Peyer's patch (tissue), 4 donors: ENCODE measurements around the gene TNFRSF4. TPM values are rescaled to one million over a fixed set of nuclear protein-coding genes. Genes with fewer than 3 reads are reported as not detected.

Source experiments
- DNase-seq, 3 donors: peaks; one replicate each; pipeline ENCODE4 v3.0.0-alpha.2; 2017 to 2019
- H3K27ac ChIP-seq, 4 donors: fragments of 200-600 bp; sonication (generic); one replicate each; pipeline ENCODE4 v1.5.1; 2016 to 2019
- H3K27me3 ChIP-seq, 2 donors: fragments of 200-600 bp; sonication (generic); one replicate each; pipeline ENCODE4 v1.5.1; 2019
- H3K36me3 ChIP-seq, 3 donors: fragments of 200-600 bp; sonication (generic); one replicate each; pipeline ENCODE4 v1.5.1; 2016 to 2019
- H3K4me1 ChIP-seq, 4 donors: fragments of 200-600 bp; sonication (generic); one replicate each; pipeline ENCODE4 v1.5.1; 2016 to 2019
- H3K4me3 ChIP-seq, 4 donors: fragments of 200-600 bp; sonication (generic); 1 replicate in 3 of 4; 2 replicates in 1 of 4; pipeline ENCODE4 v1.5.1; 2016 to 2019; ENCODE audit warnings: mild to moderate bottlenecking in 1 of 4
- H3K9me3 ChIP-seq, 4 donors: fragments of 200-600 bp; sonication (generic); one replicate each; pipeline ENCODE4 v1.5.1; 2016 to 2019; ENCODE audit warnings: mild to moderate bottlenecking in 1 of 4
- POLR2A ChIP-seq, 2 donors: fragments of 450-650 bp; IDR thresholded peaks; one replicate each; pipeline ENCODE4 v1.5.1; 2017; ENCODE audit warnings: antibody characterized with exemption in 2 of 2, mild to moderate bottlenecking in 2 of 2, moderate library complexity in 2 of 2
- total RNA-seq, 4 donors: library from RNA; depleted of rRNA; stranded (reverse); fragments of >200 nt; gene quantifications; one replicate each; pipeline ENCODE4 v1.1.0, GENCODE V29; 2016
- TF ChIP-seq, protein P1 (sequence below), 6 experiments: fragments of 450-650 bp in 4 of 6; fragments of 200-600 bp in 2 of 6; sonication (generic) in 1 of 6; IDR thresholded peaks; one replicate each; pipeline ENCODE4 v1.5.1; 2017 to 2019; ENCODE audit warnings: antibody characterized with exemption in 6 of 6, mild to moderate bottlenecking in 3 of 6, moderate library complexity in 1 of 6

TNFRSF4 gene
- total RNA-seq, 4 donors from 2014 or later, result 1.6 to 9.1 (median 2.8) TPM; not detected in 1

DNA sequence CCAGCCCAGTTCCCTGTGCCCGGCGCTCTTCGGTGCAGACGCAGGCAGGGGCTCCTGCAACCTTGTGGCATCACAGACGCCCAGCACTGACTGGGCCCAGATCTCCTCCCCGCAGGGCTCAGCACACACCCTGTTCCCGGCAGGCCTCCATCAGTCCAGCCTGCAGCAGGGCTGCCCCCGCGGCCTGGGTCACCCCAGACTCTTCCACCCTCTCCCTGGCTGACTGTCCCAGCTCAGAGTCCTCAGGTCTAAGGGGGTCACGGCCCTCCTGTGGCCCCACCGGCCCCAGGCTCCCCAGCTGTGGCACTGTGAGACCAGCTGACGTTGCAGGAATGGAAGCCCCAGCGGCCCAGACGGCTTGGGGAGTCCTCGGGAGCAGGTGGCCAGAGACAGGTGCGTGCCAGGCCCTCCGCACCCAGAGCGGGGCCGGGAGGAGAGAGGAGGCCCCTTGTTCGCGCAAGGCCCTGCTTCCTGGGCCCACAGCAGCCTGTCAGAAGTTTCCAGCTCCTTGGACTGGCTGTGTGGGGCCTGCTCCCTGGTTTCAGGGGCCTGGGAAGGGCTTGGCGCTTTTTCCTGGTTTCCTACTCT, 22.3 kb upstream of the TNFRSF4 start:
- Histone ChIP-seq H3K4me3 (no peak overlapping the region), H3K9me3 (no peaks in the 10 kb centered on the region), H3K4me1 (peaks cover 3 to 31% (median 10%) of the 10 kb centered on the region in 4 donors), H3K27me3 (peaks cover 0 to 14% of the 10 kb centered on the region in 2 donors), H3K36me3 (no peaks in the 10 kb centered on the region), H3K27ac (no peak overlapping the region)
- TF ChIP-seq POLR2A (IDR thresholded peaks at IDR 0.05), result no peak
- TF ChIP-seq, protein P1, sequence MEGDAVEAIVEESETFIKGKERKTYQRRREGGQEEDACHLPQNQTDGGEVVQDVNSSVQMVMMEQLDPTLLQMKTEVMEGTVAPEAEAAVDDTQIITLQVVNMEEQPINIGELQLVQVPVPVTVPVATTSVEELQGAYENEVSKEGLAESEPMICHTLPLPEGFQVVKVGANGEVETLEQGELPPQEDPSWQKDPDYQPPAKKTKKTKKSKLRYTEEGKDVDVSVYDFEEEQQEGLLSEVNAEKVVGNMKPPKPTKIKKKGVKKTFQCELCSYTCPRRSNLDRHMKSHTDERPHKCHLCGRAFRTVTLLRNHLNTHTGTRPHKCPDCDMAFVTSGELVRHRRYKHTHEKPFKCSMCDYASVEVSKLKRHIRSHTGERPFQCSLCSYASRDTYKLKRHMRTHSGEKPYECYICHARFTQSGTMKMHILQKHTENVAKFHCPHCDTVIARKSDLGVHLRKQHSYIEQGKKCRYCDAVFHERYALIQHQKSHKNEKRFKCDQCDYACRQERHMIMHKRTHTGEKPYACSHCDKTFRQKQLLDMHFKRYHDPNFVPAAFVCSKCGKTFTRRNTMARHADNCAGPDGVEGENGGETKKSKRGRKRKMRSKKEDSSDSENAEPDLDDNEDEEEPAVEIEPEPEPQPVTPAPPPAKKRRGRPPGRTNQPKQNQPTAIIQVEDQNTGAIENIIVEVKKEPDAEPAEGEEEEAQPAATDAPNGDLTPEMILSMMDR (IDR thresholded peaks at IDR 0.05), result no peak
- no peak for DNase-seq

DNA sequence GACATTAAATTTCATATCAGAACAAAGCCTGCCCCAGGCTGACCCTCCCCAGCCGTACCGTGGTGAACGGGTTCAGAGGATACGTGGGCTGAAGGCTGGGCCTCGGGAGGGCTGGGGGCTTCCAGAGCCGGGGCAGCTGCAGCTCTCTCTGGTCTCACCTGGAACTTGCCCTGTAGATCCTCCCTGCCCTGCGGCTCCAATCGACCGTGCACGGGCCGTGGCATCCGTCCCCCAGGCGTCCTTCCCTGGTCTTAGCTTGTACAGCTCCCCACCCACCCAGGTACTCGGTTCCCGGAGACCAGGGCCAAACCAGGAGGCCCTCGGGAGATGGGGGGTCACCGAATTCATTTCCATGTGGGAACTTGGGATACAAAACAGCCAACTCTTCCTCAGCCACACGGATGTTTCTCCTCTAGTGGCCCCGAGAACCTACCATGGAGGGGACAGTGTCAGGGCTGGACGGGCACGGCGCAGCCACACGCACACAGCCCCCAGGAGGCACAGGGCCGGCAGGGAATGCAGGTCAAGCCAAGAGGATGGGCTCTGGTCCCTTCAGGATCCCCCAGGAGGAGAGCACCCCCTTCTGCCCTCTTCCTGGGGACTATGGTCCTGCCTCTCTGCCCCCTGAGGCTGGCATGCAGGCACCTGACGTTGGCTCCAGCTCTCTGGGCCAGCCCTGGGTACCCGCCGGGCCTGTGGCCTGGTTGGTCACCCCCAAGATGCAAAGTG, 21.2 kb upstream of the TNFRSF4 start:
- Histone ChIP-seq H3K27ac (no peak overlapping the region), H3K4me3 (no peak overlapping the region), H3K4me1 (peaks cover 3 to 39% (median 13%) of the 10 kb centered on the region in 4 donors), H3K36me3 (no peaks in the 10 kb centered on the region), H3K27me3 (peaks cover 0 to 14% of the 10 kb centered on the region in 2 donors), H3K9me3 (no peaks in the 10 kb centered on the region)
- TF ChIP-seq, protein P1 (IDR thresholded peaks at IDR 0.05), result no peak
- TF ChIP-seq POLR2A (IDR thresholded peaks at IDR 0.05), result no peak
- DNase-seq, result no peak

DNA sequence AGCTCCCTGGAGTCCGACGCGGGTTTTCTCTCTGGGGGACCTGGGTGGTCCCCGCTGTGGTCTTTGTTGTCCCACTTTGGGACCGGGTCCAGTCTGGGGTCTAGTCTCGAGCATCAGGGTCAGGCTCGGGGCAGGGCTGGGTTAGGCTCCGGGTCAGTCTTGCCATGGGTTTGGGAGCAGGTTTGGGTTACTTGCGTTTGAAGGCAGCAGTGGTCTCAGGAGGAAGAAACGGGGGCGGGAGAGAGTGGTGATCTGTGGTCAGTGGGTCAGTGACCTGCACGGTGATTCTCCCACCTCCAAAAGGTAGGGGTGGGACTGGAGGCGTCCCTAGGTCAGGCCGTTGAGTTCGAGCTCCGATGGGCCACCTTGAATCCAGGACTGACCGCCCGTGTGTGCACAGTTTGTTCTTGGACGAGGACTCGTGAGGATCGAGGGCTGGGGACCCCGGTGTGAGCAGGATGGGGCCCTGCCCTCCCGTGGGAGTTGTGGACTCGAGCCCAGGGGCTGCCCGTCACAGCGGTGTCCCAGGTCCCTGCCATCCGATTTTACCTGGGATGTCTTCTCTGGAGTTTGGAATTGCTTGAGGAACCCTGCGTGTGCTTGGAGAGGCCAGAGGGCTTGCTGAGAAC, 20.3 kb upstream of the TNFRSF4 start:
- Histone ChIP-seq H3K4me3 (no peak overlapping the region), H3K4me1 (peaks cover 6 to 47% (median 20%) of the 10 kb centered on the region in 4 donors)

DNA sequence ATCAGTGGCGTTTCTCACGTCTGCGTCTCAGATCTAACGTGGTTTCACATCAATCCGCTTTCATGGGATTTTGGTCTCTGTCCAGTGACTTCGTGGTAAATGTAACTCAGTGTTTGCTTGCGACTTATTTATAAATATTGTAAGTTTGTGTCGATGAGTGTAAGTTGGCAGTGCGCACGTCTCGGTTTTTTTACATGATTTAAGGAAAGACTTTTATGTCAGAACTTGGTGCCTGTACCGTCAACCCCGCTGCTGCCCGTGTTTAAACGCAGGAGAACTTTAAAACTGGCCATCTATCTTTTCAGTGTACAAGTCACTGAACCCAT, 19.6 kb upstream of the TNFRSF4 start:
- no peak for TF ChIP-seq POLR2A (IDR thresholded peaks at IDR 0.05)
- TF ChIP-seq, protein P1 (IDR thresholded peaks at IDR 0.05), result no peak
- Histone ChIP-seq H3K36me3 (peaks cover 0 to 11% (median 0%) of the 10 kb centered on the region in 3 donors), H3K4me3 (no peak overlapping the region), H3K27ac (no peak overlapping the region), H3K4me1 (peaks cover 6 to 48% (median 20%) of the 10 kb centered on the region in 4 donors), H3K9me3 (no peaks in the 10 kb centered on the region), H3K27me3 (peaks cover 0 to 2% of the 10 kb centered on the region in 2 donors)
- no peak for DNase-seq

More for the DNA sequence above, 20.3 kb upstream of the TNFRSF4 start:
- peaks cover 0 to 10% of the 10 kb centered on the region in 2 donors for H3K27me3 ChIP-seq
- no peak for DNase-seq
- H3K27ac ChIP-seq, result no peak overlapping the region
- H3K9me3 ChIP-seq, result no peaks in the 10 kb centered on the region
- TF ChIP-seq POLR2A (IDR thresholded peaks at IDR 0.05), result no peak
- TF ChIP-seq, protein P1 (IDR thresholded peaks at IDR 0.05), result no peak
- H3K36me3 ChIP-seq, result peaks cover 0 to 4% (median 0%) of the 10 kb centered on the region in 3 donors

DNA sequence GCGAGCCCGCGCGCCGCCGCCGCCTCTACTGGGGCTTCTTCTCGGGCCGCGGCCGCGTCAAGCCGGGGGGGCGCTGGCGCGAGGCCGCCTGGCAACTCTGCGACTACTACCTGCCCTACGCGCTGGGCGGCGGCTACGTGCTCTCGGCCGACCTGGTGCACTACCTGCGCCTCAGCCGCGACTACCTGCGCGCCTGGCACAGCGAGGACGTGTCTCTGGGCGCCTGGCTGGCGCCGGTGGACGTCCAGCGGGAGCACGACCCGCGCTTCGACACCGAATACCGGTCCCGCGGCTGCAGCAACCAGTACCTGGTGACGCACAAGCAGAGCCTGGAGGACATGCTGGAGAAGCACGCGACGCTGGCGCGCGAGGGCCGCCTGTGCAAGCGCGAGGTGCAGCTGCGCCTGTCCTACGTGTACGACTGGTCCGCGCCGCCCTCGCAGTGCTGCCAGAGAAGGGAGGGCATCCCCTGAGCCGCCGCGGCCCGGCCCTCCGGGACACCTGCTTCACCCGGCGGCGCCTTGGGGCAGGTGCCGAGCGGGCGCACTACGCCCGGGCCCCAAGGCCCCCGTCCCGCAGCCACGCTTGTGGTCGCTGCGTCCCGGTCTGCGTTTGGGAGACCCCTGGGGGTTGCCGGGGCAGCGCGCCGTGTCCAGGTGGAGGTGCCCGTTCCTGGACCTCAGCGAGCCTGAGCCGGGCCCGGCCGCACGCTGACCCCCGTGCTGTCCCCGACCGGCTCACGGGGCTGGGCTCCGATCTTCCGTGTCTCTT, 19.0 kb upstream of the TNFRSF4 start:
- no peaks in the 10 kb centered on the region for H3K9me3 ChIP-seq
- peak overlapping the region in 1 of 4 donors; percentile 97 for H3K27ac ChIP-seq
- TF ChIP-seq, protein P1 (IDR thresholded peaks at IDR 0.05), result no peak
- TF ChIP-seq POLR2A (IDR thresholded peaks at IDR 0.05), result no peak
- H3K27me3 ChIP-seq, result no peaks in the 10 kb centered on the region
- H3K4me3 ChIP-seq, result peak overlapping the region in 3 of 4 donors; percentile 42 to 100 (median 97)
- peaks cover 6 to 43% (median 19%) of the 10 kb centered on the region in 4 donors for H3K4me1 ChIP-seq
- peaks cover 0 to 16% (median 0%) of the 10 kb centered on the region in 3 donors for H3K36me3 ChIP-seq
- DNase-seq, result no peak
